GM19463 (cell line): ENCODE measurements around the gene PRKCI.
"Not testable (repeated sequence)": the region's sequence is repeated elsewhere in the genome, so short reads cannot be mapped to it uniquely, and the experiment has no call there.

Experiments
- ATAC-seq: cut with Tn5 transposase; IDR thresholded peaks from one replicate; pipeline ENCODE4 v1.9.1; 2021; ENCODE audit warnings: mild to moderate bottlenecking, moderate library complexity; ENCODE audit not compliant: unreplicated experiment

PRKCI gene

DNA sequence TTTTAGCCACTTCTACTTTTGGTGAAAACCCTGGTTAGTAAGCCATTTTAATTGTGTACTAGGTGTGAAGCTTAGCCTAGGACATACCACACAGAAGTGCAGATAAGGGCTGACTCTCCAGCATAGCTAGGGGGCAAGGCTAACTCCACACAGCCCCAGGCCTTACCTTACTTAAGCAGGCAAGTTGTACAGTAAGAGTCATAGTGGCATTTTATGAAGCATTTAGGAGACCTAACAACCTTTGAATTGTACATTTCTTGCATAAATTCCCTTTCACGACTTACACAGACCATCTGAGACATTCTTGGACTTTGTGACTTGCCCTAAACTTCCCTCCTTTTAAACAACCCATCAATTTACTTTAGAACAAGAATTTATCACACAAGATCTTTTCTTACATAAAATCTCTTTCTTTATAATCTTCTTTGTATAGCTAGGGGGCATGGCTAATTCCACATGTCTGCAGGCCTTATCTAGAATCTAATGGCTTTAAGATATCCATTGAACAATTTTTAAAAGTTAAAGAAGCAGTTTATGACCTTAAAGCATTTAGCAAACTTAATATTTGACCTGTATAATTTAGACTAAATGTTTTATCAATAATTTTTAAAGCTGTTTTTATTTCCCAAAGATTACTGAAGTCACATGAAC lies 116.6 kb downstream of the PRKCI start:
- ATAC-seq, result no peak

DNA sequence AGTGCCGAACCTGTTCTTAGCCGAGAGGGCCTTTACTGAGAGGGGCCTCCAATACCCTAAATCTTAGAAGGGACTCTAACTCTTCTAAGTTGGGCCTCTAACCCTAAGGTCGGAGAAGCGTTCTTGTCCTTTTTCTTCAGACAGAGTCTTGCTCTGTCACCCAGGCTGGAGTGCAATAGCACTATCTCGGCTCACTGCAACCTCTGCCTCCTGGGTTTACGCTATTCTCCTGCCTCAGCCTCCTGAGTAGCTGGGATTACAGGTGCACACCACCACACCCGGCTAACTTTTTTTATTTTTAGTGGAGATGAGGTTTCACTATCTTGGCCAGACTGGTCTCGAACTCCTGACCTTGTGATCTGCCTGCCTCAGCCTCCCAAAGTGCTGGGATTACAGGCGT lies 120.0 kb downstream of the PRKCI start:
- not testable (repeated sequence) for ATAC-seq

DNA sequence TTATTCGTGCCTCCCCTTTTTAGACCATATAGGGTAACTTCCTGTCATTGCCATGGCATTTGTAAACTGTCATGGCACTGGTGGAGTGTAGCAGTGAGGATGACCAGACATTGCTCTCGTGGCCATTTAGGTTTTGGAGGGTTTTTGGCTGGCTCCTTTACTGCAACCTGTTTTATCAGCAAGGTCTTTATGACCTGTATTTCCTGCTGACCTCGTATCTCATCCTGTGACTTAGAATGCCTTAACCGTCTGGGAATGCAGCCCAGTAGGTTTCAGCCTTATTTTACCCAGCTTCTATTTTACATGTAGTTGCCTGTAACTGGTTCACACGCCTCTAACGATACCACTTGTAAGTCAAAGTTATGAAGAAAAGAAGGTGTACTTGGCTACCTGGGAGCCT lies 121.6 kb downstream of the PRKCI start:
- ATAC-seq, result not testable (repeated sequence)

DNA sequence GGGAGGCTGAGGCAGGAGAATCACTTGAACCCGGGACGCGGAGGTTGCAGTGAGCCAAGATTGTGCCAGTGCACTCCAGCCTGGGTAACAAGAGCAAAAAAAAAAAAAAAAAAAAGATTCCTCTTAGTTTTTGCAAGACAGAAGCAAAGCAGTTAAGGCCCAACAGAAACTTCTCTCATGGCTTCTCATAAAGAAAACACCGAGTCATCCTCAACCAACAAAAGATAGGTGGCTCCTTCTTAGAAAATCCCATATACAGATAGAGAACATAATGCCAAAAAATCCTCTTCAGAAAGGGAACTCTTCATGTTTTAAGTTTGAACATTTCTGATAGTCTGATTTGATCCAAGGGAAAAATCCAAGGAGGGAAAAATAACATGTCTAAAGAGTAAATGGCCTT lies 122.7 kb downstream of the PRKCI start:
- no peak for ATAC-seq

DNA sequence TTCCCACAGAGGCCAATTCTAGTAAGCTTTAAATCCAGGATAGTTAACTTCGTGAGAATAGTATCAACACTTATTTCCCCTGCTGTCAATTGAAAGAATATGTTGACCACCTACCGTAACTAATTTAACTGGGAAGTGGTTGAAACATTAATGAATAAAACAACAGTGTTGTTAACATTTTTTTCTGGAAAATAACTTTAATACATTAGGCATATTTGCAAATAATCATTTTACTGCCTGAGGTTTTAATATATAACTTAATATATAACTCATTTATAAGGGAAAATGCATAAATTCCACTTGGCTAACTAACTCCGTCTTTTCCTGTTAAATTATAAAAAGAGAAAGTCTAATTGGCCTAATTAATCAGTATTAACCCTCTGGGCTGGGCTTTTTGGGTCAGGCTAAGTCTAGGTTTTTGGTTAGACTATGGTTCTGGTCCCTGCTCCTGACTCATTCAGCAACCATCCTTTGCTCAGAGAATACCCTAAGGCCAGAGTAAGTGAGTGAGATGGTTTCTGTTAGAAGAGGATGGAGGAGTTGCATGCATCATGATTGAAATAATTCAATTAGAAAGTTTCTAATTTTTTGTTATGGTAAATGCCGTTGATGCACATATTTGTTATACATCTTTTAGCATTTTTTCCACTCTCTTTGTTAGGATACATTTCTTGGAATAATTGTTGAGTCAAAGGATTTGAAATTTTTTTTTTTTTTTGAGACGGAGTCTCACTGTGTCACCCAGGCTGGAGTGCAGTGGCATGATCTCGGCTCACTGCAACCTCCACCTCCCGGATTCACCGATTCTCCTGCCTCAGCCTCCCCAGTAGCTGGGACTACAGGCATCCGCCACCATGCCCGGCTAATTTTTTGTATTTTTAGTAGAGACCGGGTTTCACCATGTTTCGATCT lies 124.5 kb downstream of the PRKCI start:
- peak; percentile 77 for ATAC-seq

DNA sequence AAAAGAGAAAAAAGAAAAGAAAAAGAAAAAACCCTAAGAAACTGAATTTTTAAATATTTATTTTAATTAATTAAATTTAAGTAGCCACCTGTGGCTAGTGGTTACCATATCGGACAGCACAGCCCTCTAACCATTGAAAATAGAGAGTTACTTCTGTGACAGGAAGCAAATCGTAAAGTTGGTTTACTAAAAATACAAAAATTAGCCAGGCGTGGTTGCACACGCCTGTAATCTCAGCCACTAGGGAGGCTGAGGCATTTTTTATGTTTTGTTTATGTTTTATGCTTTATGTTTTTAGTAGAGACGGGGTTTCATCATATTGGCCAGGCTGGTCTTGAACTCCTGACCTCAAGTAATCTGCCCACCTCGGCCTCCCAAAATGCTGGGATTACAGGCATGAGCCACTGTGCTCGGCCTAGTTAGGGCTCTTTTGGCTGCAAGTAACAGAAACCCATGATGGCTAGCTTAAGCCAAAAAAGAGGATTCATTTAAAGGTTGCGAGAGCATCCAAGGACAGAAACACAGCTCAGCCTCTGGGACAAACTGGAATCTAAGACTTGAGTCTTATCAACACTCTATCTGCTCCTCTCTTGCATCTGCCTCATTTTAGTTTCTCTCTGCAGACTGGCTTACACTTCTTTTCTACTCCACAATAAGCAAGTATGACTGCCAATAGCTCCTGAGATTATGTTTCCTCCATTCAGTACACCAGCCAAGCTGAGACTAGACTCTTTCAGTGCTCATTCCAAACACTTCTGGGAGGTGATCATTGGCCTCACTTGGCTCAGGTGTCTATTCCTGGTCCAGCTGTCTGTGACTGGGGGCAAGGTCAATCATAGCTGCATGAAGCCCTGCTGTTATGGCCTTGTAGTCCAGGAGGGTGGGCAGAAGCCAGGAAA lies 128.5 kb downstream of the PRKCI start:
- no peak for ATAC-seq

DNA sequence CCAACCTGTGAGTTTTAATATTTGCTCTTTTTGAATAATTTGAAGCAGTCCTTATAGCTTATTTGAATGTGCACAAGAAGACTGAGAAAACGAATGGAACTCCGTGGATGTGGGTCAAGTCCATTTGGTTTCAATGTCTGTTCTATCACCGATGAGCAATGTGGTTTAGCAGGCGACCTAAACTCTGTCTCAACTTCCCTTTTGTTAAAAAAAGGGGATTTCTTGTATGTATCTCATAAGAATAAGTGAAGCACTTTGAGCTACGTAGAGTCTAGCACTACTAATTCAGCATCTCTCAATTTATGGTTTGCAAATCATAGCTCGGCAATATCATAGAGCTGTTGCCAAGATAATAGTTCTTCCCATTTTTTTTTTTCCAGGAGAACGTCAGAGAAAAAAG lies 130.7 kb downstream of the PRKCI start:
- peak; percentile 5 for ATAC-seq

DNA sequence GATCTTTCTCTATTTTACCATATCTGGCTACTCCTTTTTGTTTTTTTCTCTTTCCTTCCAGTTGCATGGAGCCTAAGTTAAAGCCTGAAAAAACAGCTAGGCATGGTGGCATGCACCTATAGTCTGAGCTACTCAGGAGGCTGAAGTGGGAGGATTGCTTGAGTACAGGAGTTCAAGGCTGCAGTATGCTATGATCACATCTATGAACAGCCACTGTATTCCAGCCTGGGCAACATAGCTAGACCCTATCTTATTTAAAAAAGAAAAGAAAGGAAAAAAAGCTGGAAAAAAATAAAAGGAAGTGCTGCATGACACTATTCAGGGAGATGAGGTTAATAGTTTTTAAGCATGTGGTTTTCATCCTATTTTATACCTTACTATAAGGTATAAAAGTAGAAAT lies 131.3 kb downstream of the PRKCI start:
- no peak for ATAC-seq

DNA sequence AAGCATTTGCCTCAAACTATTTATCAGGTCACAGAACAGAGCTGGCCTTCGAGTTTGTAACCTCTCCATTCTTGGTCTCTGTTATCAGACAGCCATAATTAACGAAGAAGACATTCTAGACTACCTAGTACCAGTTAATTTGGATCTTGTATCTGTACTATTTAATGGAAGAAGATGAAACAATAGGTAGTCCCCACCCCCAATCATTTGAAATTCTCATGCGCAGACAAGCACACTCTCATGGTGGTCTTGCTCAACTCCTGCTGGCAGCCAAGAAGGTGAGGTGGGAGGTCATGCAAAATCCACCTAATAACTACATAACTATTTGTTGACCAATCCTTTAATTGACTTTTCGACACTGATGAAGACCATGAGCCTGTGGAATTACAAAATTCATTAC lies 132.5 kb downstream of the PRKCI start:
- ATAC-seq, result no peak
